GM19438 (cell line): Measurements from ENCODE around the gene SLCO2A1.

Experiments
- ATAC-seq: cut with Tn5 transposase; IDR thresholded peaks from one replicate; pipeline ENCODE4 v1.9.1; 2021; ENCODE audit warnings: low read depth; ENCODE audit not compliant: unreplicated experiment

Gene SLCO2A1

GRCh38 chr3:134061401-134061800 is 31.7 kb upstream of the SLCO2A1 start:
- ATAC-seq = no peak

GRCh38 chr3:134060561-134061385 is 31.0 kb upstream of the SLCO2A1 start:
- ATAC-seq = no peak

GRCh38 chr3:134059671-134060560 is 30.2 kb upstream of the SLCO2A1 start:
- ATAC-seq = no peak

GRCh38 chr3:134059035-134059601 is 29.4 kb upstream of the SLCO2A1 start:
- no peak for ATAC-seq

GRCh38 chr3:134057654-134058110 is 28.0 kb upstream of the SLCO2A1 start:
- ATAC-seq = no peak

GRCh38 chr3:134057006-134057653 is 27.4 kb upstream of the SLCO2A1 start:
- ATAC-seq = no peak

- ATAC-seq = no peak
Observed at GRCh38 chr3:134056464-134056891, 26.8 kb upstream of the SLCO2A1 start.

- ATAC-seq = no peak
Observed at GRCh38 chr3:134055661-134056060, 25.9 kb upstream of the SLCO2A1 start.

GRCh38 chr3:134054881-134055280 is 25.2 kb upstream of the SLCO2A1 start:
- ATAC-seq = no peak

- ATAC-seq = no peak
Observed at GRCh38 chr3:134054231-134054630, 24.5 kb upstream of the SLCO2A1 start.

GRCh38 chr3:134052370-134052769 is 22.6 kb upstream of the SLCO2A1 start:
- no peak for ATAC-seq

- no peak for ATAC-seq
Observed at GRCh38 chr3:134049676-134050075, 20.0 kb upstream of the SLCO2A1 start.

GRCh38 chr3:134048278-134048996 is 18.7 kb upstream of the SLCO2A1 start:
- ATAC-seq = no peak

GRCh38 chr3:134044459-134044858 is 14.7 kb upstream of the SLCO2A1 start:
- ATAC-seq = no peak

GRCh38 chr3:134040066-134040465 is 10.3 kb upstream of the SLCO2A1 start:
- ATAC-seq = no peak

GRCh38 chr3:134039161-134039862 is 9.6 kb upstream of the SLCO2A1 start:
- ATAC-seq = no peak

GRCh38 chr3:134038716-134039115 is 9.0 kb upstream of the SLCO2A1 start:
- ATAC-seq = no peak

- ATAC-seq = no peak
Observed at GRCh38 chr3:134038071-134038491, 8.4 kb upstream of the SLCO2A1 start.

GRCh38 chr3:134037168-134037567 is 7.4 kb upstream of the SLCO2A1 start:
- no peak for ATAC-seq
